ENCODE results near the gene IRF5.

DNA sequence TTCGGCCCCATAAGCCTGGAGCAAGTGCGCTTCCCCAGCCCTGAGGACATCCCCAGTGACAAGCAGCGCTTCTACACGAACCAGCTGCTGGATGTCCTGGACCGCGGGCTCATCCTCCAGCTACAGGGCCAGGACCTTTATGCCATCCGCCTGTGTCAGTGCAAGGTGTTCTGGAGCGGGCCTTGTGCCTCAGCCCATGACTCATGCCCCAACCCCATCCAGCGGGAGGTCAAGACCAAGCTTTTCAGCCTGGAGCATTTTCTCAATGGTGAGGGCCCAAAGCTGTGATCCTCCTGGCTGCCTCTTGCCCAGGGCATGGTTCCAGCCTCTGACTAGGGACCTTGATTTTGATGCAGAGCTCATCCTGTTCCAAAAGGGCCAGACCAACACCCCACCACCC is 10.1 kb downstream of the IRF5 start:
- TF ChIP-seq, protein P1, sequence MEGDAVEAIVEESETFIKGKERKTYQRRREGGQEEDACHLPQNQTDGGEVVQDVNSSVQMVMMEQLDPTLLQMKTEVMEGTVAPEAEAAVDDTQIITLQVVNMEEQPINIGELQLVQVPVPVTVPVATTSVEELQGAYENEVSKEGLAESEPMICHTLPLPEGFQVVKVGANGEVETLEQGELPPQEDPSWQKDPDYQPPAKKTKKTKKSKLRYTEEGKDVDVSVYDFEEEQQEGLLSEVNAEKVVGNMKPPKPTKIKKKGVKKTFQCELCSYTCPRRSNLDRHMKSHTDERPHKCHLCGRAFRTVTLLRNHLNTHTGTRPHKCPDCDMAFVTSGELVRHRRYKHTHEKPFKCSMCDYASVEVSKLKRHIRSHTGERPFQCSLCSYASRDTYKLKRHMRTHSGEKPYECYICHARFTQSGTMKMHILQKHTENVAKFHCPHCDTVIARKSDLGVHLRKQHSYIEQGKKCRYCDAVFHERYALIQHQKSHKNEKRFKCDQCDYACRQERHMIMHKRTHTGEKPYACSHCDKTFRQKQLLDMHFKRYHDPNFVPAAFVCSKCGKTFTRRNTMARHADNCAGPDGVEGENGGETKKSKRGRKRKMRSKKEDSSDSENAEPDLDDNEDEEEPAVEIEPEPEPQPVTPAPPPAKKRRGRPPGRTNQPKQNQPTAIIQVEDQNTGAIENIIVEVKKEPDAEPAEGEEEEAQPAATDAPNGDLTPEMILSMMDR (IDR thresholded peaks at IDR 0.05 in 2 of 3, conservative IDR thresholded peaks at IDR 0.05 in 1 of 3; ENCODE audit: borderline replicate concordance in 1 of 3, insufficient read depth in 1 of 3, low read depth in 2 of 3, low read length in 2 of 3): no peak
- TF ChIP-seq YY1 (IDR thresholded peaks at IDR 0.05; ENCODE audit: extremely low read depth, insufficient replicate concordance, low read depth, low read length) (no peak), TCF7L2 (IDR thresholded peaks at IDR 0.05; ENCODE audit: borderline replicate concordance, extremely low read depth, insufficient read depth, insufficient read length) (no peak), POLR2A (IDR thresholded peaks at IDR 0.05; ENCODE audit: borderline replicate concordance, extremely low read depth, insufficient read depth, insufficient read length) (no peak), FOSL1 (IDR thresholded peaks at IDR 0.05; ENCODE audit: low read depth) (no peak), ZNF274 (IDR thresholded peaks at IDR 0.05; ENCODE audit: low read depth, low read length) (no peak), EGR1 (IDR thresholded peaks at IDR 0.05; ENCODE audit: low read depth) (no peak), POLR2AphosphoS5 (IDR thresholded peaks at IDR 0.05; ENCODE audit: low read depth, low read length) (no peak), EZH2 (IDR thresholded peaks at IDR 0.05) (no peak)
- TF ChIP-seq, protein P2, sequence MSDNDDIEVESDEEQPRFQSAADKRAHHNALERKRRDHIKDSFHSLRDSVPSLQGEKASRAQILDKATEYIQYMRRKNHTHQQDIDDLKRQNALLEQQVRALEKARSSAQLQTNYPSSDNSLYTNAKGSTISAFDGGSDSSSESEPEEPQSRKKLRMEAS (IDR thresholded peaks at IDR 0.05): no peak

All from HCT116 (cell line).